Keratinocyte (primary cell): ENCODE data around the gene NPTX2. TPM values are rescaled to one million over a fixed set of nuclear protein-coding genes. Genes with fewer than 3 reads are reported as not detected.

ENCODE experiments used
- DNase-seq: peaks from one replicate; pipeline ENCODE4 v3.0.0-alpha.2; 2011; ENCODE audit warnings: low read depth, missing footprints, low spot score
- FAIRE-seq: peaks from 2 replicates; lab custom pipeline; 2011; peaks lifted over from hg19 to GRCh38; lab: Jason Lieb, UNC
- H2AFZ ChIP-seq: 2 replicates; pipeline ENCODE4 v1.6.0; 2012; ENCODE audit warnings: low read length, control low read depth, inconsistent platforms; ENCODE audit not compliant: control insufficient read depth
- H3K27ac ChIP-seq: 2 replicates; pipeline ENCODE4 v1.5.1; 2011; ENCODE audit warnings: low read length; ENCODE audit not compliant: control insufficient read depth, insufficient read depth
- H3K27me3 ChIP-seq: 3 replicates; pipeline ENCODE4 v1.6.0; 2011; ENCODE audit warnings: low read length; ENCODE audit not compliant: control insufficient read depth, insufficient read depth; ENCODE audit errors: extremely low read depth
- H3K36me3 ChIP-seq, 2 experiments: 2 replicates in 1 of 2; 3 replicates in 1 of 2; pipeline ENCODE4 v1.5.1; 2011; ENCODE audit warnings: low read length in 2 of 2, mild to moderate bottlenecking in 1 of 2; ENCODE audit not compliant: control insufficient read depth in 2 of 2, insufficient read depth in 2 of 2; ENCODE audit errors: extremely low read depth in 1 of 2
- H3K4me1 ChIP-seq: 3 replicates; pipeline ENCODE4 v1.5.1; 2011; ENCODE audit warnings: low read length; ENCODE audit not compliant: control insufficient read depth, insufficient read depth; ENCODE audit errors: extremely low read depth
- H3K4me2 ChIP-seq: 3 replicates; pipeline ENCODE4 v1.6.0; 2011; ENCODE audit warnings: low read depth, low read length; ENCODE audit not compliant: control insufficient read depth, insufficient read depth; ENCODE audit errors: extremely low read depth
- H3K4me3 ChIP-seq, 3 experiments: fragments of 200-600 bp in 1 of 3; sonication (generic) in 1 of 3; 2 replicates in 2 of 3; 3 replicates in 1 of 3; pipeline ENCODE4 v1.5.1; 2011 to 2016; ENCODE audit warnings: low read length in 3 of 3, mild to moderate bottlenecking in 3 of 3, control low read depth in 2 of 3, inconsistent platforms in 1 of 3, low read depth in 1 of 3, mixed read lengths in 1 of 3, mixed run types in 1 of 3, moderate library complexity in 1 of 3; ENCODE audit not compliant: control insufficient read depth in 2 of 3, insufficient read depth in 2 of 3; ENCODE audit errors: extremely low read depth in 1 of 3
- H3K79me2 ChIP-seq: 2 replicates; pipeline ENCODE4 v1.6.0; 2012; ENCODE audit warnings: low read length; ENCODE audit not compliant: control insufficient read depth, insufficient read depth
- H3K9ac ChIP-seq: 3 replicates; pipeline ENCODE4 v1.6.0; 2011; ENCODE audit warnings: low read length; ENCODE audit not compliant: control insufficient read depth, insufficient read depth; ENCODE audit errors: extremely low read depth
- H3K9me1 ChIP-seq: 3 replicates; pipeline ENCODE4 v1.6.0; 2011; ENCODE audit warnings: low read length; ENCODE audit not compliant: control insufficient read depth, insufficient read depth; ENCODE audit errors: extremely low read depth
- H3K9me3 ChIP-seq: 2 replicates; pipeline ENCODE4 v1.5.1; 2012; ENCODE audit warnings: low read depth, low read length; ENCODE audit not compliant: control insufficient read depth
- H4K20me1 ChIP-seq: 3 replicates; pipeline ENCODE4 v1.6.0; 2011; ENCODE audit warnings: low read length; ENCODE audit not compliant: control insufficient read depth, insufficient read depth; ENCODE audit errors: extremely low read depth
- EZH2 ChIP-seq: IDR thresholded peaks from one replicate; pipeline ENCODE4 v1.6.1; 2012; ENCODE audit warnings: inconsistent platforms, mild to moderate bottlenecking, low read length, moderate library complexity
- dilution Hi-C: fragments of 300-500 bp; cut with MboI; formaldehyde crosslinking; loops from one replicate; pipeline ENCODE4 v1.7.0; 2020; ENCODE audit warnings: low sequenced_read_pairs; ENCODE audit not compliant: extremely low pct_ligation_motif_present
- polyA plus RNA-seq, 5 experiments: library from polyadenylated mRNA; depleted of rRNA in 3 of 5; stranded (reverse) in 3 of 5; stranded (forward) in 1 of 5; unstranded in 1 of 5; fragments of >200 nt; gene quantifications; 1 replicate in 1 of 5; 2 replicates in 3 of 5; 3 replicates in 1 of 5; pipeline versions ENCODE4 v1.2.1 to v1.2.3, GENCODE V29; 2011 to 2012; ENCODE audit warnings: missing spikeins in 2 of 5, low read depth in 1 of 5, low replicate concordance in 1 of 5
- TF ChIP-seq, protein P1 (sequence below), 3 experiments: IDR thresholded peaks in 1 of 3; conservative IDR thresholded peaks in 1 of 3; optimal IDR thresholded peaks in 1 of 3; 2 replicates in 2 of 3; 3 replicates in 1 of 3; pipeline versions ENCODE3 to v1.5.1; 2011; ENCODE audit warnings: low read length in 3 of 3, mild to moderate bottlenecking in 3 of 3, moderate library complexity in 2 of 3, control low read depth in 1 of 3, inconsistent platforms in 1 of 3; ENCODE audit not compliant: insufficient read depth in 2 of 3; ENCODE audit errors: extremely low read depth in 1 of 3

Gene NPTX2
- polyA plus RNA-seq, 1 donor (not counting 4 experiments of a cell fraction or from before 2014, with no cell fraction given) = not detected

DNA sequence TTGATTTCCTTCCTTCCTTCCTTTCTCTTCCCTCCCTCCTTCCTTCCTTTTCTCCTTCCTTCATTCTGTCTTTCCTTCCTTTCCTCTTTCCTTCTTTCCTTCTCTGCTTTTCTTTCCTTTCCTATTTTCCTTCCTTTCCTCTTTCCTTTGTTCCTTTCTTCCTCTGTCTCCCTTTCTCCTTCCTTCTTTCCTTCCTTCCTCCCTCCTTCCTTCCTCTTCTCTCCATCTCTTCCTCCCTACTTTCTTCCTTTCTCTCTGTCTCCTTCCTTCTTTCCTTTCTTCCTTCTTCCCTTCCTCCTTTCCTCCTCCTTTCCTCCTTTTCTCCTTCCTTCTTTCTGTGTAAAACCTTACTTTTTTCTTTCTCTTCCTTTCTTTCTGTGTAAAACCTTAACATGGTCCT, 32.3 kb upstream of the NPTX2 start:
- no peak for FAIRE-seq
- Histone ChIP-seq H4K20me1 (no peaks in the 10 kb centered on the region), H2AFZ (no peak overlapping the region), H3K27me3 (no peaks in the 10 kb centered on the region), H3K36me3 (no peaks in the 10 kb centered on the region), H3K27ac (no peak overlapping the region), H3K4me2 (no peak overlapping the region), H3K9ac (no peak overlapping the region), H3K4me3 (no peak overlapping the region), H3K4me1 (no peaks in the 10 kb centered on the region), H3K79me2 (no peaks in the 10 kb centered on the region), H3K9me1 (no peaks in the 10 kb centered on the region), H3K9me3 (no peaks in the 10 kb centered on the region)
- dilution Hi-C loops = no loop called here
- TF ChIP-seq, protein P1, sequence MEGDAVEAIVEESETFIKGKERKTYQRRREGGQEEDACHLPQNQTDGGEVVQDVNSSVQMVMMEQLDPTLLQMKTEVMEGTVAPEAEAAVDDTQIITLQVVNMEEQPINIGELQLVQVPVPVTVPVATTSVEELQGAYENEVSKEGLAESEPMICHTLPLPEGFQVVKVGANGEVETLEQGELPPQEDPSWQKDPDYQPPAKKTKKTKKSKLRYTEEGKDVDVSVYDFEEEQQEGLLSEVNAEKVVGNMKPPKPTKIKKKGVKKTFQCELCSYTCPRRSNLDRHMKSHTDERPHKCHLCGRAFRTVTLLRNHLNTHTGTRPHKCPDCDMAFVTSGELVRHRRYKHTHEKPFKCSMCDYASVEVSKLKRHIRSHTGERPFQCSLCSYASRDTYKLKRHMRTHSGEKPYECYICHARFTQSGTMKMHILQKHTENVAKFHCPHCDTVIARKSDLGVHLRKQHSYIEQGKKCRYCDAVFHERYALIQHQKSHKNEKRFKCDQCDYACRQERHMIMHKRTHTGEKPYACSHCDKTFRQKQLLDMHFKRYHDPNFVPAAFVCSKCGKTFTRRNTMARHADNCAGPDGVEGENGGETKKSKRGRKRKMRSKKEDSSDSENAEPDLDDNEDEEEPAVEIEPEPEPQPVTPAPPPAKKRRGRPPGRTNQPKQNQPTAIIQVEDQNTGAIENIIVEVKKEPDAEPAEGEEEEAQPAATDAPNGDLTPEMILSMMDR (optimal IDR thresholded peaks at IDR 0.05 in 1 of 3, IDR thresholded peaks at IDR 0.05 in 1 of 3, conservative IDR thresholded peaks at IDR 0.05 in 1 of 3; ENCODE audit: extremely low read depth in 1 of 3, insufficient read depth in 2 of 3, low read length in 3 of 3) = no peak
- no peak for TF ChIP-seq EZH2
- DNase-seq = no peak

DNA sequence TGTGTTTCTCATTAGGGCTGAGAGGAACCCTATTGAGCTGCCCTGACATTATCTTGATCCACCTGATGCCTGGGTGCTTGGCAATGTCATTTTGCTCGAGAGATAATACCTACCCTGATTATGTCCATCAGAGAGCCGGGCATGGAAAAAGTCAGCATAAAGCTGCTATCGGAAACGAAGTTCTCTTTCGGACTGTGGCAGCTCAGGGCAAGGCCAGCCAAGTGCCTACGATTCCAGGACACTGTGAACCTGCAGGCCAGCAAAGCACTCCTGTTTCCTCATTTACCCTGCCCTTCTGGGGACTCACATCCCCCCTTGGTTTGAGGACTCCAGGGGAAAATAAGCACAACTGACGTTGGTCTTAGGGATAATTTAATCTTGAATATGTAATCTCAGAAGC, 25.2 kb upstream of the NPTX2 start:
- H3K4me2 ChIP-seq = no peak overlapping the region
- no peak overlapping the region for H3K9ac ChIP-seq
- no peak for TF ChIP-seq EZH2
- TF ChIP-seq, protein P1 (optimal IDR thresholded peaks at IDR 0.05 in 1 of 3, IDR thresholded peaks at IDR 0.05 in 1 of 3, conservative IDR thresholded peaks at IDR 0.05 in 1 of 3; ENCODE audit: extremely low read depth in 1 of 3, insufficient read depth in 2 of 3, low read length in 3 of 3) = no peak
- FAIRE-seq (no peak), DNase-seq (no peak)
- no peaks in the 10 kb centered on the region for H3K36me3 ChIP-seq
- no peak overlapping the region for H3K27ac ChIP-seq
- no peaks in the 10 kb centered on the region for H3K27me3 ChIP-seq
- H3K9me3 ChIP-seq = no peaks in the 10 kb centered on the region
- no peak overlapping the region for H2AFZ ChIP-seq
- H4K20me1 ChIP-seq = no peaks in the 10 kb centered on the region
- no peak overlapping the region for H3K4me3 ChIP-seq
- H3K4me1 ChIP-seq = no peaks in the 10 kb centered on the region
- H3K79me2 ChIP-seq = no peaks in the 10 kb centered on the region
- dilution Hi-C loops = no loop called here
- no peaks in the 10 kb centered on the region for H3K9me1 ChIP-seq
